Activated CD8-positive, alpha-beta T cell treated with anti-CD3 and anti-CD28 coated beads, Interleukin-2, amount 10 ng/mL, durations not matched to agents 7 days and 5 days (primary cell): Measurements from ENCODE around the gene DDX10. TPM values are rescaled to one million over a fixed set of nuclear protein-coding genes. Genes with fewer than 3 reads are reported as not detected.

Source experiments
- ATAC-seq: fragments of 150-1000 bp; cut with Tn5 transposase; one replicate; pipeline ENCODE4 v1.10.0; 2021; ENCODE audit warnings: moderate library complexity
- CTCF ChIA-PET: fragments of 350-600 bp; sonication (Branson Sonifier 250); formaldehyde crosslinking; loops from one replicate; lab custom pipeline; 2021; ENCODE audit warnings: antibody characterized with exemption; lab: Charles Lee
- POLR2A ChIA-PET: fragments of 350-600 bp; sonication (Branson Sonifier 250); formaldehyde crosslinking; loops from one replicate; lab custom pipeline; 2021; ENCODE audit warnings: antibody characterized with exemption; lab: Charles Lee
- DNase-seq: peaks from one replicate; pipeline ENCODE4 v3.0.0-alpha.2; 2020
- H3K27ac Mint-ChIP-seq: one replicate; pipeline ENCODE4 v1.8.0; 2021; ENCODE audit warnings: mild to moderate bottlenecking, mixed read lengths
- H3K27me3 Mint-ChIP-seq: one replicate; pipeline ENCODE4 v1.8.0; 2021; ENCODE audit warnings: low read depth, mixed read lengths
- H3K36me3 Mint-ChIP-seq: one replicate; pipeline ENCODE4 v1.8.0; 2021; ENCODE audit warnings: low read depth, mixed read lengths
- H3K4me1 Mint-ChIP-seq: one replicate; pipeline ENCODE4 v1.8.0; 2021; ENCODE audit warnings: low read depth, mixed read lengths
- H3K4me3 Mint-ChIP-seq: one replicate; pipeline ENCODE4 v1.8.0; 2021; ENCODE audit warnings: mild to moderate bottlenecking, mixed read lengths
- H3K9me3 Mint-ChIP-seq: one replicate; pipeline ENCODE4 v1.8.0; 2022; ENCODE audit warnings: mixed read lengths; ENCODE audit not compliant: insufficient read depth
- total RNA-seq, 2 experiments: library from RNA; stranded (reverse); gene quantifications; one replicate each; pipeline ENCODE4 v1.2.3, GENCODE V29; 2021

DDX10 gene
- total RNA-seq, 2 experiments from 2014 or later = 26.3 to 31.6 TPM

DNA sequence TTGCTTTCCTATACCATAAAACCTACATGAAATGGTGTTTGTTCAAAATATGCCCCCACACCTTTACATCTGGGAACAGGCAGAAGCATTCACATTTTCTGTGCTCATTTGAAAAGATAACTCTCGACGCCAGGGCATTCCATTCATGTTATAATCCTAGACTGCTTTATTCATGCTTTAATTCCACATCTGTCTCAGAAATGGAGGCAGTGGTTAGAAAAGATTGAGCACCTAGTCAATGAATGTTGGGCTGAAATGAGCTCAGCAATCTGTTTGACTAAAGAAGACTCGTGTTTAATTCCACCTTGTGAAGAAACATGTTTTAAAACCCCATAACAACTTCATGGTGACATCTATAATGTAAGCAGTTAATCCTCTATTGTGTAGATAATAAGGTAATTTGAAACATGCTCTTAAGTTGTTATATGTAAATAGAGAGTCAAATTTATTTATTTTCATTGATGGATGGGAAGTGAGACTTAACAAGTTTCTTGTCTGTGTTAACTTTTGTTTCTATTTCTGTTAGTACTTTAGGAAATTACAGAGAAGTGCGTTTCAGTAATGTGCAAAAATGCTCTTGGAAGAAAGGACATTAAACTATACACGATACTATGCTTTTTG lies 217.5 kb downstream of the DDX10 start:
- ATAC-seq = no peak
- Mint-ChIP-seq H3K4me3 (no peak overlapping the region), H3K27ac (no peak overlapping the region), H3K36me3 (no peaks in the 10 kb centered on the region), H3K9me3 (no peaks in the 10 kb centered on the region), H3K27me3 (no peaks in the 10 kb centered on the region), H3K4me1 (no peaks in the 10 kb centered on the region)
- CTCF ChIA-PET = no interaction called here
- POLR2A ChIA-PET = no interaction called here
- no peak for DNase-seq

DNA sequence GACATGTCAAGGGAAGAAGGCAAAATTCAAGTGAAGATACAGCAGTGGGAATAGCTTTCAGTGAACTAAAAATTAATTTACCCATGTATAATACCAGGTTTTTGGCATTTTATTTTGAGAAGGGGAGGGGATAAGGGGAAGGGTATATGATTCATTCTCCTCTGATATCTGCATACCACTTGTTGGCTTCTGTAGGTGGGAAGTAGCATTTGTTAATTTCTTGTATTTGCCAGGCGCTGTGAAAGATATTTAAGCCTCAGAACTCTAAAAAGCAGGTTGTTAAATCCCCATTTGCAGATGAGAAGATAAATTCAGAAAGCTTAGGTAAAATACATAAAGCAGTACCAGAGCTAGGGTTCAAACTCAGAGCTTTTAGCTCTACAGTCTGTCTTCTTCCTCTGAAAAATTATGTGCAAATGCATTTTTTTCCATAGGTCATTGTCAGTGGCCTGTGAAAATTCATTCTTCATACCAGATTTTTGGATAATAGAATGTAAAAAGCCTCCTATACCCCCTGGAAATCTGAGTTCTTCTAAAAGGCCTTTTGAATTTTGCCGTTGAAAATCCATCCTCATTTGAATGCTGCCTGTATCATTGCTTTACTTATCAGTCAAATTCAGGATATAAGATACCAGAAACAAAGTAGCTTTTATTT lies 221.3 kb downstream of the DDX10 start:
- DNase-seq (no peak), ATAC-seq (no peak)
- Mint-ChIP-seq H3K9me3 (no peaks in the 10 kb centered on the region), H3K27me3 (no peaks in the 10 kb centered on the region), H3K36me3 (no peaks in the 10 kb centered on the region), H3K27ac (no peak overlapping the region), H3K4me3 (no peak overlapping the region), H3K4me1 (peaks cover 6% of the 10 kb centered on the region)
- POLR2A ChIA-PET = no interaction called here
- CTCF ChIA-PET = interaction anchor here (2.2 kb wide), 1 partner anchor 189 kb away, joined by 5 read pairs; no protein-coding TSS in a partner anchor

DNA sequence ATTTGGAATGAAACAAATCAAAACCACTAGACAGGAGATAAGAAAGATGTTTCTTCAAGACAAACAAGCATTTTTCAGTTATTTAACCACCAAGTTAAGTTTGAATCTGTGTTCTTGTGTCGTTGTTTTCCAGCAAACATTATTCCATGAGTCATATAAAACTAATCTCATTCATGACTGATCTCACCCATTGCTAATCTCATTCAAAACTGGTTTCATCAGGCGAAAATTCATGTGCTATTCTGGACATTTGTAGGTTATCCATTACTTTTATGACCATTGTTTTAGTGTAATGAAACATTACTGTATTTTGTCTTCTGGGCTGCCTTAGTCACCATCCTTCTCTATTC lies 221.8 kb downstream of the DDX10 start:
- ChIA-PET CTCF (interaction anchor here (2.2 kb wide), 1 partner anchor 189 kb away, joined by 5 read pairs; no protein-coding TSS in a partner anchor), POLR2A (no interaction called here)
- peaks cover 6% of the 10 kb centered on the region for H3K4me1 Mint-ChIP-seq
- H3K36me3 Mint-ChIP-seq = no peaks in the 10 kb centered on the region
- no peaks in the 10 kb centered on the region for H3K27me3 Mint-ChIP-seq
- no peak overlapping the region for H3K4me3 Mint-ChIP-seq
- DNase-seq (no peak), ATAC-seq (no peak)
- no peaks in the 10 kb centered on the region for H3K9me3 Mint-ChIP-seq
- no peak overlapping the region for H3K27ac Mint-ChIP-seq

DNA sequence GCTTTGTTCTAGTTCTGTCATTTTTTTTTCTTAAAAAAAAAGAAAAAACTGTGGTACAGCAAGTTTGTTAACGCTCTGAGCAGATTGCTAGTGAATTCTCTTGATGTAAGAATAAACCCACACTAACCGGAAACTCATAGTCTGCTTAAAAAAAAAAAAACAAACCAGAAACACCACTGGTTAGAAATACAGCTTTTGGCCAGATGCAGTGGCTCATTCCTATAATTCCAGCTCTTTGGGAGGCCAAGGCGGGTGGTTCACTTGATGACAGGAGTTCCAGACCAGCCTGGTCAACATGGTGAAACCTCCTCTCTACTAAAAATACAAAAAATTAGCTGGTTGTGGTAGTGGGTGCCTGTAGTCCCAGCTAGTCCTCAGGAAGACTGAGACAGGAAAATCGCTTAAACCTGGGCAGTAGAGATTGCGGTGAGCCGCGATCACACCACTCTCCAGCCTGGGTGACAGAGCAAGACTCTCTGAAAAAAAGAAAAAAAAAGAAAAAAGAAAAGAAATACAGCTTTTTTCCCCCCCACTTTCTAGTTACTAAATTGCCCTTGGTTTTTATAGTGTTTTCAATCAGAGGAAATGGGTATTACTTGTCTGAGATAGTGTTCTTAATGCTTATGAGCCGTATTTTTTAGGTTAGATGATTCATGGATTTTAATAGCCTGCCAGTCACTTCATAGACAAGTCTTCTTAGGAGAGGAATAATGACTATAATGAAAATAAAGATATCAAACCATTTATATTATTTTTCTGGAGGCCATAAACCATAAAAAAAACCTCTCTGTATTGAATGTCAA lies 222.8 kb downstream of the DDX10 start:
- POLR2A ChIA-PET = interaction anchor here (0.7 kb wide), 1 partner anchor 280 kb away, joined by 3 read pairs; no protein-coding TSS in a partner anchor
- CTCF ChIA-PET = no interaction called here
- Mint-ChIP-seq H3K4me3 (peak overlapping the region; percentile 2), H3K4me1 (peaks cover 6% of the 10 kb centered on the region), H3K36me3 (no peaks in the 10 kb centered on the region), H3K27me3 (no peaks in the 10 kb centered on the region), H3K27ac (peak overlapping the region; percentile 47), H3K9me3 (no peaks in the 10 kb centered on the region)
- ATAC-seq (peak; percentile 55), DNase-seq (peak; percentile 40)

DNA sequence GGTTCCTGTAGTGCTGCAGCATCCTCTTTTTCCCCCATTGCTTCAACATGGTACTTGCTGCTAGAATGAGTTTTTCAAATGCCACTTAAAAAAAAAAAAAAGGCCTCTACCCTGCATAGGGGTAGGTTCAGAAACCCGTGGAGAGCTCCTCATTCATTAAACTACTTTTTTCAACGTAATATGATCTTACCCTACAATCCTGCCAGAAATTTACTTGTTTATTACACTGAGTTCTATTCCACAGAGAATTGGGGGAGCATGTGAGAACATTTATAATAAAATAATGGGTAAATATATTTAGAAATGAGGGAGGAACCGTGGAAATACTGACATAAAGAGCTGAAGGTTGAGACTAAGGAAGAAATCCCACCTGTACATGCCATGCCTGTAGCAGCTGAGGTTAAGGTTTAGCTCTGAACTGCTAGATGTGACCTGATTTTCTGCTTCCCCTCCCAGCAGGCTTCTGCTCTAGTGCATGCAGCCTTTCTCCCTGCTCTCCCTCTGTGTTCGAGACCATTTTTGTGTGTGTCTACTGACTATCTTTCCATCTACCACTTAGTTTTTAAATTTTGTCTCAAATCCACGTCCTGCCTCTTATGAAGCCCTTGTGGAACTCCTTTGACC lies 225.7 kb downstream of the DDX10 start:
- Mint-ChIP-seq H3K4me1 (peaks cover 7% of the 10 kb centered on the region), H3K4me3 (no peak overlapping the region), H3K36me3 (no peaks in the 10 kb centered on the region), H3K9me3 (no peaks in the 10 kb centered on the region), H3K27ac (no peak overlapping the region), H3K27me3 (no peaks in the 10 kb centered on the region)
- POLR2A ChIA-PET = interaction anchor here (0.6 to 0.7 kb wide), 2 partner anchors 10 to 1394 kb away, joined by 3 to 7 read pairs; no protein-coding TSS in a partner anchor
- no peak for DNase-seq
- no peak for ATAC-seq
- CTCF ChIA-PET = no interaction called here

DNA sequence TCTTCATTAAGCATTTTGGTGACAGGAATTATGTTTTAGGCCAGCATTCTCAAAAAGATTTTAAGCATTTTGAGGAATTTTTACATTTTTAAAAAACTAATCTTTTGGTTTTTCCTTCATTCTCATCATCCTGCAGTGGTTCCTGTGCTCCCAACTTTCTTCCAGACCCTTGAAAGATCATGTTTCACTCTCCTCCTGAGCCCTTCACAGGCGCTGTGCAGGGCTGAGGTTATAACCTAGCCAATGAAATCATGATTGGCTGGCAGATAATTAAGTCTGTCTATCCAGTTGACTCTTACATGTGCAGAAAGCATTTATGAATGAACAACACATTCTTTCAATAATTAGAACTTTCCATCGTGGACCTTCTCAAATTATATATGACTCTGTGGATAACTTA lies 226.3 kb downstream of the DDX10 start:
- DNase-seq (no peak), ATAC-seq (no peak)
- no peaks in the 10 kb centered on the region for H3K36me3 Mint-ChIP-seq
- no peaks in the 10 kb centered on the region for H3K27me3 Mint-ChIP-seq
- POLR2A ChIA-PET = no interaction called here
- no peaks in the 10 kb centered on the region for H3K9me3 Mint-ChIP-seq
- peaks cover 13% of the 10 kb centered on the region for H3K4me1 Mint-ChIP-seq
- CTCF ChIA-PET = no interaction called here
- H3K4me3 Mint-ChIP-seq = no peak overlapping the region
- no peak overlapping the region for H3K27ac Mint-ChIP-seq

DNA sequence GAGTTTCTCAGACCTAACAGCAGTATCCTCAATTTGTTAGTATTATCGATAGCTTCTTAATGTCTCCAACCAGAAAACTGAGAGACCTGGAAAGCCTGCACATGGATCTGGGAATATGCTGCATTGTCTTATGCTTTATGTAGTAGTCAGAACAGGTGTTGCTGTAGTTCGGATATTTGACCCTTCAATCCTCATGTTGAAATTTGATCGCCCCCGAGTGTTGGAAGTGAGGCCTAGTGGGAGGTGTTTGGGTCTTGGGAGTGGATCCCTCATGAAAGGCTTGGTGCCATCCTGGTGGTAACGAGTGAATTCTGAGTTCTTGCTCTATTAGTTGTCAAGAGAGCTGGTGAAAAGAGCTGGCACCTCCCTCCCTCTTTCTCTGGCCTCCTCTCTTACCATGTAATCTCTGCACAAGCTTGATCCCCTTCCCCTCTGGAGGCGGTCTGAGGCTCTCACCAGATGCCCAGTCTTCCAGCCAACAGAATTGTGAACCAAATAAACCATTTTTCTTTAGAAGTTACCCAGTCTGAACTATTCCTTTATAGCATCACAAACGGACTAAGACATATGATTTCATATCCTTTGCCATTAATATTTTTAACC lies 227.1 kb downstream of the DDX10 start:
- peaks cover 15% of the 10 kb centered on the region for H3K4me1 Mint-ChIP-seq

DNA sequence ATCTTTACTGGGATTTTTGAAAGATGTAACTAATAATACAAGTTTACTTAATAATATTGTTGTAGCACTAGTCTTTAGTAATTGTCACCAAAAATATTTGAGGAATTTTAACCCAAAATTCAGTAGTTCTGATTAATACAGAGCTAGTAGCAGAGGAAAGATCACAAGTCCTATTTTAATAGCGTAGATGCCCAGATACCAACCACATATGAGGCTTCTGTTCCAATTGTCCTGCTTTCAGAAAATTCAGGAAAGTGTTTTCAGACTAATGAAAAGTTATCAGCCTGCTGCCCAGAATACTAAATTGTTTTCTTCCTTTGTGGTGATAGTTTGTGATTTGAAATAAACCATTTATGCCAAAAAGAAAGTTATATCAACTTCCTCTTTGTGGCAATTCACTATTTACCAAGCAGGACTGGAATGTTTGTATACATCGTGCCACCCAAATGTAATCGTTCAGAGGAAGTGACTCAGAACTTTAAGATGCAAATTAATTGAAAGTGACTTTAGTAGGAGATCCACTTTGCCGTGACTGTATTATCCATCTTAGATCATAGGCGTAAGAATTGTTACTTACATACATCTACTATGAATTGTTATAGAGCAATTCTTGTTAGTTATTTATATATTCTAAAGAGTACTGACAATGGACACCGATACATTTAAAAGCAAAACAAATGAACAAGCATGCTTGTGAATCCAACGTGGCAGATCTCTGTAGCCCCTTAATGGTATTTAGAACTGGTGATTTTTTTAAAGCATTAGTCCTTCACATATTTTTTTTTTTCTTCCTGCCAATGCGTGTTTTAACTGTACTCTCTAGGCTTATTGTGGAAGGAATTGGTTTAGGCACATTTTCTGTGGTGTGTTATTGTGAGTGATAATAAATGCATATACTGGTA lies 231.0 kb downstream of the DDX10 start:
- no peak for DNase-seq
- Mint-ChIP-seq H3K27ac (no peak overlapping the region), H3K9me3 (peaks cover 12% of the 10 kb centered on the region), H3K36me3 (peaks cover 14% of the 10 kb centered on the region), H3K27me3 (no peaks in the 10 kb centered on the region), H3K4me3 (no peak overlapping the region), H3K4me1 (peaks cover 9% of the 10 kb centered on the region)
- CTCF ChIA-PET = no interaction called here
- ATAC-seq = no peak
- POLR2A ChIA-PET = no interaction called here

More for the DNA sequence above, 227.1 kb downstream of the DDX10 start:
- POLR2A ChIA-PET = no interaction called here
- H3K4me3 Mint-ChIP-seq = no peak overlapping the region
- H3K27me3 Mint-ChIP-seq = no peaks in the 10 kb centered on the region
- ATAC-seq (no peak), DNase-seq (no peak)
- H3K27ac Mint-ChIP-seq = no peak overlapping the region
- no peaks in the 10 kb centered on the region for H3K36me3 Mint-ChIP-seq
- CTCF ChIA-PET = no interaction called here
- no peaks in the 10 kb centered on the region for H3K9me3 Mint-ChIP-seq

DNA sequence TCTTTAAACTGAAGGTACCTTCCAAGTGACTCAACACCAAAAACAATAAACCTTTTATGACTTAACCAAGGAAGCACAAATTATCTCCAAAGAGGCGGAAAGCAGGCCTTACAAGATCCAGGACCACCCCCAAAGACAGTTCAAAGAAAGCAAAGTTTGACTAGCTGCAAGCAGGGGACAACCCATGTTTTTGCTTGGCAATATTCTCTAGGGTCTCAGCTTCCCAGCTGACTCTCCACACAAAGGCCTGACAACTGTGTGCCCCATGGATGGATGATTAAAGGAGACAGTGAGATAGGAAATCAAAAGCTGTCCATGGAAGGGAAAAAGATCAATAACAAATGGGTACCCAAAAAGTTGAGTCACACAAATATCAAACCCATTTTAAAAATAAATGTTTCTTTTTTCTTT lies 232.2 kb downstream of the DDX10 start:
- Mint-ChIP-seq H3K27me3 (no peaks in the 10 kb centered on the region), H3K27ac (no peak overlapping the region), H3K4me3 (no peak overlapping the region), H3K9me3 (peaks cover 12% of the 10 kb centered on the region), H3K4me1 (peaks cover 9% of the 10 kb centered on the region), H3K36me3 (peaks cover 14% of the 10 kb centered on the region)
- DNase-seq (no peak), ATAC-seq (no peak)
- POLR2A ChIA-PET = no interaction called here
- CTCF ChIA-PET = no interaction called here

DNA sequence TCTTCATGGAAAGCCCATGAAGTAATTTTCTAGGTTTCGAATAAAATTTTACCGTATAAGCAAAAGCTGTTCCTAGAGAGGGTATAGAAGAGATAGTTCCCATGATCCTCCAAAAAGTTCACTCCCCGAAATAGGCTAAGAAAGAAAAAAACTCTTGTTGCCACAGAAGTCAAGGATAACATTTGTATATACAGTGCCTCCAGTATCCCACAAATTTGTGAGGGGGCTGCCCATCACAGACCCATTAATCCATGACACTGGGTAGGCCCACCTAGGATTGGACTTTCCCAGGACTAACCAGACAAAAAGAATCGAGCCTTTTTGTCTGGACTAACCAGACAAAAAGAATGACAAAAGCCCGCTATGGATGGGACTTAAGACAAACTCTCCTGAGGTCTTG lies 233.0 kb downstream of the DDX10 start:
- H3K27ac Mint-ChIP-seq = no peak overlapping the region

DNA sequence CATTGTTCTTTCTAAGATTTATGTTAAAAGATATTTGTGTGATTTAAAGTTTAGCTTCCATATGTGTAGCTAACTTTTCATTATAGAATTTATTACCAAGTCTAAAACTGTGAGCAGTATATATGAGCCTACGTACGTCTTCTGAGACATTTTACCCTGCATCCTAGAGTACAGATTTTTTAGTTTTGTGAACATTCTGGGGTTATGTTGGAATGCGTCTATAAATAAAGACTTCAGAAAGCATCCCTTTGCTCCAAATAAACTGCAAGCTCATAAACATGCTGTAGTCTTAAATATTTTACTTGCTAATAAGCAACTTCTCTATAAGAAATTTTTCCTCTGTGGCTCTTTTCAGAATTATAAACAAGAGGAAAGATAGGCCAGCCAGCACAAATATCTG lies 236.5 kb downstream of the DDX10 start:
- peaks cover 12% of the 10 kb centered on the region for H3K9me3 Mint-ChIP-seq
- no peak for ATAC-seq
- H3K27me3 Mint-ChIP-seq = no peaks in the 10 kb centered on the region
- H3K4me3 Mint-ChIP-seq = no peak overlapping the region
- H3K27ac Mint-ChIP-seq = no peak overlapping the region
- ChIA-PET CTCF (no interaction called here), POLR2A (interaction anchor here (0.6 kb wide), 1 partner anchor 167 kb away, joined by 4 read pairs; no protein-coding TSS in a partner anchor)
- H3K36me3 Mint-ChIP-seq = peaks cover 19% of the 10 kb centered on the region
- DNase-seq = no peak
- H3K4me1 Mint-ChIP-seq = peaks cover under 1% of the 10 kb centered on the region

More for the DNA sequence above, 233.0 kb downstream of the DDX10 start:
- ChIA-PET POLR2A (no interaction called here), CTCF (no interaction called here)
- no peak overlapping the region for H3K4me3 Mint-ChIP-seq
- ATAC-seq (no peak), DNase-seq (no peak)
- peaks cover 9% of the 10 kb centered on the region for H3K4me1 Mint-ChIP-seq
- no peaks in the 10 kb centered on the region for H3K27me3 Mint-ChIP-seq
- H3K36me3 Mint-ChIP-seq = peaks cover 14% of the 10 kb centered on the region
- peaks cover 12% of the 10 kb centered on the region for H3K9me3 Mint-ChIP-seq
